Measurements from ENCODE around the gene CFTR.
"Not testable (repeated sequence)": the region's sequence is repeated elsewhere in the genome, so short reads cannot be mapped to it uniquely, and the experiment has no call there.

The CFTR gene

GRCh38 chr7:117698018-117698417 lies 218.2 kb downstream of the CFTR start:
- DNase-seq = peak; percentile 30

- no peak for DNase-seq
Measured at GRCh38 chr7:117704063-117704462, 224.2 kb downstream of the CFTR start.

GRCh38 chr7:117705630-117706029 lies 225.8 kb downstream of the CFTR start:
- DNase-seq = no peak

- DNase-seq = no peak
Measured at GRCh38 chr7:117706210-117706609, 226.4 kb downstream of the CFTR start.

GRCh38 chr7:117707080-117707479 lies 227.3 kb downstream of the CFTR start:
- peak; percentile 18 for DNase-seq

- DNase-seq = not testable (repeated sequence)
Measured at GRCh38 chr7:117708173-117708572, 228.3 kb downstream of the CFTR start.

GRCh38 chr7:117711556-117711955 lies 231.7 kb downstream of the CFTR start:
- DNase-seq = no peak

- peak; percentile 79 for DNase-seq
Measured at GRCh38 chr7:117715784-117716445, 236.1 kb downstream of the CFTR start.

GRCh38 chr7:117716707-117717299 lies 237.0 kb downstream of the CFTR start:
- DNase-seq = no peak

- no peak for DNase-seq
Measured at GRCh38 chr7:117717357-117717756, 237.5 kb downstream of the CFTR start.

All from NCI-H2029 (cell line).